PC-9 (cell line): ENCODE measurements around the gene KRT1.

Experiments used
- CTCF ChIP-seq: fragments of 200-600 bp; sonication (generic); conservative IDR thresholded peaks from 2 replicates; pipeline ENCODE4 v1.6.1; 2017; ENCODE audit warnings: mixed run types, antibody characterized with exemption, mild to moderate bottlenecking, moderate library complexity
- EZH2 ChIP-seq: fragments of 200-600 bp; sonication (generic); IDR thresholded peaks from 2 replicates; pipeline ENCODE4 v1.8.0; 2017; ENCODE audit warnings: antibody characterized with exemption, low read depth

GRCh38 chr12:52659951-52660350 lies 20.3 kb downstream of the KRT1 start:
- TF ChIP-seq CTCF (no peak), EZH2 (no peak)
